ENCODE measurements around the gene WDR1. TPM values are rescaled to one million over a fixed set of nuclear protein-coding genes. Genes with fewer than 3 reads are reported as not detected.

The WDR1 gene
- polyA plus RNA-seq, 2 of the 4 experiments (the other 2 are of a cell fraction) = 251 to 326 TPM

GRCh38 chr4:10091531-10092181 is 24.9 kb downstream of the WDR1 start:
- ATAC-seq = no peak

GRCh38 chr4:10090467-10091250 is 25.9 kb downstream of the WDR1 start:
- Histone ChIP-seq H3K27ac (no peak overlapping the region), H3K4me2 (no peak overlapping the region), H3K4me1 (peaks cover 2% of the 10 kb centered on the region; the same call in 2 of the 3 replicates), H3K9me3 (no peaks in the 10 kb centered on the region), H3K4me3 (no peak overlapping the region)
- TF ChIP-seq NFE2L2 (conservative IDR thresholded peaks at IDR 0.05; ENCODE audit: low read length) (no peak), BHLHE40 (IDR thresholded peaks at IDR 0.05; ENCODE audit: low read depth, low read length) (no peak), RNF2 (IDR thresholded peaks at IDR 0.05; ENCODE audit: borderline replicate concordance, low read depth) (no peak), ZSCAN20 (CRISPR knock-in tag; IDR thresholded peaks at IDR 0.05) (no peak), RARB (CRISPR knock-in tag; IDR thresholded peaks at IDR 0.05) (no peak), BCL3 (IDR thresholded peaks at IDR 0.05) (no peak), ZNF302 (CRISPR knock-in tag; IDR thresholded peaks at IDR 0.05) (no peak), CHD4 (IDR thresholded peaks at IDR 0.05; ENCODE audit: borderline replicate concordance) (no peak), HOXB5 (CRISPR knock-in tag; IDR thresholded peaks at IDR 0.05) (no peak), HOXA7 (CRISPR knock-in tag; IDR thresholded peaks at IDR 0.05) (no peak), EP300 (IDR thresholded peaks at IDR 0.05) (no peak), CBX2 (IDR thresholded peaks at IDR 0.05; ENCODE audit: borderline replicate concordance, low read depth) (no peak)
- TF ChIP-seq, protein P1, sequence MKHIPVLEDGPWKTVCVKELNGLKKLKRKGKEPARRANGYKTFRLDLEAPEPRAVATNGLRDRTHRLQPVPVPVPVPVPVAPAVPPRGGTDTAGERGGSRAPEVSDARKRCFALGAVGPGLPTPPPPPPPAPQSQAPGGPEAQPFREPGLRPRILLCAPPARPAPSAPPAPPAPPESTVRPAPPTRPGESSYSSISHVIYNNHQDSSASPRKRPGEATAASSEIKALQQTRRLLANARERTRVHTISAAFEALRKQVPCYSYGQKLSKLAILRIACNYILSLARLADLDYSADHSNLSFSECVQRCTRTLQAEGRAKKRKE (CRISPR knock-in tag; IDR thresholded peaks at IDR 0.05; ENCODE audit: low read depth) = no peak
- TF ChIP-seq, protein P2, sequence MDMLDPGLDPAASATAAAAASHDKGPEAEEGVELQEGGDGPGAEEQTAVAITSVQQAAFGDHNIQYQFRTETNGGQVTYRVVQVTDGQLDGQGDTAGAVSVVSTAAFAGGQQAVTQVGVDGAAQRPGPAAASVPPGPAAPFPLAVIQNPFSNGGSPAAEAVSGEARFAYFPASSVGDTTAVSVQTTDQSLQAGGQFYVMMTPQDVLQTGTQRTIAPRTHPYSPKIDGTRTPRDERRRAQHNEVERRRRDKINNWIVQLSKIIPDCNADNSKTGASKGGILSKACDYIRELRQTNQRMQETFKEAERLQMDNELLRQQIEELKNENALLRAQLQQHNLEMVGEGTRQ (IDR thresholded peaks at IDR 0.05) = no peak
- ATAC-seq (no peak), DNase-seq (ENCODE audit: low read depth in 1 of 2, low spot score in 1 of 2) (no peak), FAIRE-seq (no peak)
- 100% methylated on average over 5 of the region's 21 CpGs for WGBS (ENCODE audit: missing lambda C conversion rate)
- CTCF ChIA-PET = no interaction called here
- POLR2A ChIA-PET = no interaction called here

More at GRCh38 chr4:10091531-10092181, 24.9 kb downstream of the WDR1 start:
- TF ChIP-seq SMC3 (IDR thresholded peaks at IDR 0.05) (no peak), NFE2L2 (conservative IDR thresholded peaks at IDR 0.05; ENCODE audit: low read length) (no peak), E2F6 (IDR thresholded peaks at IDR 0.05; ENCODE audit: borderline replicate concordance, low read depth) (no peak), JUN (IDR thresholded peaks at IDR 0.05) (no peak), RFX5 (IDR thresholded peaks at IDR 0.05) (no peak), RARB (CRISPR knock-in tag; IDR thresholded peaks at IDR 0.05) (no peak), SREBF2 (IDR thresholded peaks at IDR 0.05) (no peak), EHF (CRISPR knock-in tag; IDR thresholded peaks at IDR 0.05) (no peak), FOSB (CRISPR knock-in tag; IDR thresholded peaks at IDR 0.05) (no peak)
- TF ChIP-seq, protein P1 (CRISPR knock-in tag; IDR thresholded peaks at IDR 0.05; ENCODE audit: low read depth) = no peak
- FAIRE-seq = no peak
- H3K27ac ChIP-seq = no peak overlapping the region
- no peak for DNase-seq (ENCODE audit: low read depth in 1 of 2, low spot score in 1 of 2)
- WGBS (ENCODE audit: missing lambda C conversion rate) = 98% methylated on average over 17 of the region's 19 CpGs
- ChIA-PET CTCF (interaction anchor here (1.1 kb wide), 1 partner anchor 11 kb away, joined by 3 read pairs; no protein-coding TSS in a partner anchor), POLR2A (no interaction called here)
- H3K4me3 ChIP-seq = no peak overlapping the region
- H3K9me3 ChIP-seq = no peaks in the 10 kb centered on the region
- peaks cover 12% of the 10 kb centered on the region for H3K4me1 ChIP-seq
- no peak overlapping the region for H3K4me2 ChIP-seq
